IPS-NIHi7 (cell line): ENCODE data around the gene ZNF30.
"Not testable (repeated sequence)": the region's sequence is repeated elsewhere in the genome, so short reads cannot be mapped to it uniquely, and the experiment has no call there.

ENCODE experiments used
- DNase-seq: peaks from one replicate; pipeline ENCODE4 v3.0.0; 2012; ENCODE audit warnings: mixed read lengths; ENCODE audit errors: extremely low spot score

The ZNF30 gene

GRCh38 chr19:34926685-34927375, at the start of gene ZNF30:
ZNF30 (plus strand) TSS chr19:34926903; CDS start chr19:34929948, 3,045 bp downstream.
- DNase-seq, result peak; percentile 100

DNA sequence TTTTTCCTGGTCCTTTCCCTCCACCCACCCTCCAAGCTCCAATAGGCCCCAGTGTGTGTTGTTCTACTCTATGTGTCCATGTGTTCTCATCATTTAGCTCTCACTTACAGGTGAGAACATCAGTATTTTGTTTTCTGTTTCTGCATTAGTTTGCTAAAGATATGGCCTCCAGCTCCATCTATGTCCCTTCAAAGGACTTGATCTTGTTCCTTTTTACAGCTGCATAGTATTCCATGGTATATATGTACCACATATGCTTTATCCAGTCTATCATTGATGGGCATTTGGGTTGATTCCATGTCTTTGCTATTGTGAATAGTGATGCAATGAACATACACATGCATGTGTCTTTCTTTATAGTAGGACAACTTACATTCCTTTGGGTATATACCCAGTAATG, 47.1 kb upstream of the ZNF30 start:
- no peak for DNase-seq

DNA sequence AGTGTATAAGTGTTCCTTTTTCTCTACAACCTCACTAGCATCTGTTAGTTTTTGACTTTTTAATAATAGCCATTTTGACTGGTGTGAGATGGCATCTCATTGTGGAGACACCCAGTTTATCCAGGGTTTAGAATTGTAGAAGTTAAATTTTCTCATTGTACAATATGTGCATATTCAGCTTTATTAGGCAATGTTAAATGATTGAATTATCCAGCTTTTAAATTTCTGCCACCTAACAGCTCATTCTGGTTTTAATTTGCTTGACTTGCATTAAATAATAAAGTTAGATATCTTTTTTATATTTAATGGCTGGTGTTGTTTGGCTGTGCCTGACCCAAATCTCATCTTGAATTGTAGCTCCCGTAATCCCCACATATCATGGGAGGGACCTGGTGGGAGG, 46.7 kb upstream of the ZNF30 start:
- DNase-seq, result no peak

- no peak for DNase-seq
Observed at GRCh38 chr19:34881982-34882381, 44.7 kb upstream of the ZNF30 start.

GRCh38 chr19:34888091-34888490, 38.6 kb upstream of the ZNF30 start:
- DNase-seq, result peak; percentile 47

DNA sequence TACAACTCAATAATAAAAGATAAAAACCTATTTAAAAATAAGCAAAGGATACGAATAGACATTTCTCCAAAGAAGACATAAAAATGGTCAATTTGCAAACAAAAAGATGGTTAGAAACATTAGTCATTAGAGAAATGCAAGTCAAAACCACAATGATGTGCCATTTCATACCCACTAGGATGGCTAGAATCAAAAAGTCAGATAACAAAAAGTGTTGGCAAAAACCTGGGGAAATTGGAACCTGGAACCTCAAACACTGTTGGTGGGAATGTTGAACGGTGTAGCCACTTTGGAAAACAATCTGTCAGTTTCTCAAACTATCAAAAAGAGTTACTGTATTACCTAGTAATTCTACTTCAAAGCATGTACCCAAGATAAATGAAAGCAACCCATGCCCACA, 26.5 kb upstream of the ZNF30 start:
- DNase-seq, result no peak

GRCh38 chr19:34904664-34905527, 21.8 kb upstream of the ZNF30 start:
- peak; percentile 75 for DNase-seq

- DNase-seq, result no peak
Observed at GRCh38 chr19:34910770-34911169, 15.9 kb upstream of the ZNF30 start.

GRCh38 chr19:34917144-34917543, 9.6 kb upstream of the ZNF30 start:
- not testable (repeated sequence) for DNase-seq

DNA sequence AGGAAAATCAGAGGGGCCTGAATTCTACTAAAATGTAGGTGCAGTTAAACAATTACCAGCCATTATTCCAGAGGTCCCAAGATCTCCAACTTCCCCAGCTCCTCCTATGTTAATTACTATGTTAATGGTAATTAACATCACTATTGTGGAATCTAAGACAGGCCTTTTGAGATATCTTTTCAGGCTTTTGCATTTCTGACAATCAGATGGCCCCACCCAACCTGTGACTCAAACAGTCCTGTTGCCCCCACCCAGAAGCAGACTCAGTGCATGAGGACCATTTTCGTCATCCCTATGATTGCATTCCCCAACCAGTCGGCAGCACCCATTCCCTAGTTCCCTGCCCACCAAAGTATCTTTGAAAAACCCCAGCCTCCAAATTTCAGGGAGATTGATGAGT, 8.5 kb upstream of the ZNF30 start:
- DNase-seq, result no peak

DNA sequence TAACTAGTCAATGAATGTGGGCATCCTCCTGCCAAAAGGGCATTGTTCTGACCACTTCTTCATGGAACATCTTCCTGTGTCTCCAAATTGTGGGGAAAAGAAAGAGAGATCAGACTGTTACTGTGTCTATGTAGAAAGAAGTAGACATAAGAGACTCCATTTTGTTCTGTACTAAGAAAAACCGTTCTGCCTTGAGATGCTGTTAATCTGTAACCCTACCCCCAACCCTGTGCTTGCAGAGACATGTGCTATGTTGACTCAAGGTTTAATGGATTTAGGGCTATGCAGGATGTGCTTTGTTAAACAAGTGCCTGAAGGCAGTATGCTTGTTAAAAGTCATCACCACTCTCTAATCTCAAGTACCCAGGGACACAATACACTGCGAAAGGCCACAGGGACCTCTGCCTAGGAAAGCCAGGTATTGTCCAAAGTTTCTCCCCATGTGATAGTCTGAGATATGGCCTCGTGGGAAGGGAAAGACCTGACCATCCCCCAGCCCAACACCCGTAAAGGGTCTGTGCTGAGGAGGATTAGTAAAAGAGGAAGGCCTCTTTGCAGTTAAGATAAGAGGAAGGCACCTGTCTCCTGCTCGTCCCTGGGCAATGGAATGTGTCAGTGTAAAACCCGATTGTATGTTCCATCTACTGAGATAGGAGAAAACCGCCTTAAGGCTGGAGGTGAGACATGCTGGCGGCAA, 6.5 kb upstream of the ZNF30 start:
- not testable (repeated sequence) for DNase-seq

- DNase-seq, result no peak
Observed at GRCh38 chr19:34925278-34925855, 1.3 kb upstream of the ZNF30 start.

- DNase-seq, result no peak
Observed at GRCh38 chr19:34926361-34926684, 380 bp upstream of the ZNF30 start.

DNA sequence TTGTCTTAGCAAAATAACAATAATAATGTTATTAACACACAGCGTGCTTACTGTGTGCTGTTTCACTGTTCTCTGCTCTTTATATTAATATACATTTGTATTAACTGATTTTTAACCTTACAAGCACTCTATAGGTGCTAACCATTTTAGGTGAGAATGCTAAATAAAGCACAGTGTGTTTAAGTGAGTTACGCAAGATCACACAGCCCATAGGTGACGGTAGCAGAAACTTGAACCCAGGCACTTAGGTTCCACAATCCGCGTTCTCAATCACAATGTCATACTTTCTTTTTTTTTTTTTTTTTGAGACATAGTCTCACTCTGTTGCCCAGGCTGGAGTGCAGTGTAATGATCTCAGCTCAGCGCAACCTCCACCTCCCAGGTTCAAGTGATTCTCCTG, 5.8 kb downstream of the ZNF30 start:
- DNase-seq, result no peak

DNA sequence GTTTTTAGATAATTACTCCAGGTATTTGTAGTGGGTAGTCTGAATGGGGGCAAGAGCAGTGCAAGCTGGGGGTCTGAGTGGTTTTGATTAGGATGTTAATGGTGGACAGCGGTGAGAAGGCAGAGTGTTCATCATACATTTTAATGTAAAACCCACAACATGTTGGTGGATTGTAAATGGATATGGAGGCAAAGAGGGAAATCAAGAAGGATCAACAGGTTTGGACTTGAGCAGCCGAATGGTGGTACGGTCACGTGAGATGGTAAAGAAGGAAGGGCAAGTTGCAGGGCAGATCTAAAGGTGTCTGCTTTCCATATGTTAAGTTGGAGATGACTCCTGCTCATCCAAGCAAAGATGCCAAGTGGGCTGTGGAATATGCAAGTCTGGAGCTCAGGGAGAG, 9.5 kb downstream of the ZNF30 start:
- DNase-seq, result no peak

GRCh38 chr19:34938886-34939285, 12.2 kb downstream of the ZNF30 start:
- no peak for DNase-seq

- no peak for DNase-seq
Observed at GRCh38 chr19:34943861-34944573, 17.3 kb downstream of the ZNF30 start.

GRCh38 chr19:34953092-34953491, 26.4 kb downstream of the ZNF30 start:
- no peak for DNase-seq

DNA sequence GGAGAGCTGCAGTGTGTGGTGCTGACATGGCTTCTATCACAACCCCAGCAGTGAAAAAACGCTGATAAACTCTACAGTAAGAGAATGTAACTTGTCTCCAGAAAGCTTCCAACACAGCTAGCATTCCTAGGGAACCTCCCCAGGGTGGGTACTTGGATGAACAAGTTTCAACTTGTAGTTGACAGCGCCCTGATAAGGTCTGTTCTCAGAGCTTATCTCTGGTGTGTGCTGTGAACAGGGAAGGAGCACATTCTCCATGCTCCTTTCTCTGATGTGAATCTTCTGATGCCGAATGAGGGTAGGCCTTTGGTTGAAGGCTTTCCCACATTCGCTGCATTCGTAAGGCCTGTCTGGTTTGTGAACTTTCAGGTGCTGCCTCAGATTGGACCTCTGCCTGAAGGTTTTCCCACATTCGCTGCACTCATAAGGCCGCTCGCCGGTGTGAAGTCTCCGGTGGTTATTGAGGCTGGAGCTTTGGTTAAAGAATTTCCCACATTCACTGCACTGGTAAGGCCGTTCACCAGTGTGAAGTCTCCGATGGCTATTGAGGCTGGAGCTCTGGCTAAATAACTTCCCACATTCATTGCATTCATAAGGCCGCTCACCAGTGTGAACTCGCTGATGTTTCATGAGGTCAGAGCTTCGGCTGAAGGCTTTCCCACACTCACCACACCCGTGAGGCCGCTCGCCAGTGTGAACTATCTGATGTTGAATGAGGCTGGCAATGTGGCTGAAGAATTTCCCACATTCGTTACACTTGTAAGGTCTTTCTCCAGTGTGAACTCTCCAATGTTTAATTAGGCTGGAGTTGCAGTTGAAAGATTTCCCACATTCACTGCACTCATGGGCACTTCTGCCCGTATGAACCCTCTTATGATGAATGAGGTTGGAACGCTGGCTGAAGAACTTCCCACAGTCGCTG, 31.4 kb downstream of the ZNF30 start:
- DNase-seq, result no peak

- no peak for DNase-seq
Observed at GRCh38 chr19:34959021-34959420, 32.3 kb downstream of the ZNF30 start.
